ENCODE measurements around the gene HGF. TPM values are rescaled to one million over a fixed set of nuclear protein-coding genes. Genes with fewer than 3 reads are reported as not detected.

Gene HGF
- total RNA-seq, 1 experiment from 2014 or later: 1.1 TPM

GRCh38 chr7:81684514-81685269 lies 85.2 kb downstream of the HGF start:
- DNase-seq (ENCODE audit: low read depth): peak; percentile 100

DNA sequence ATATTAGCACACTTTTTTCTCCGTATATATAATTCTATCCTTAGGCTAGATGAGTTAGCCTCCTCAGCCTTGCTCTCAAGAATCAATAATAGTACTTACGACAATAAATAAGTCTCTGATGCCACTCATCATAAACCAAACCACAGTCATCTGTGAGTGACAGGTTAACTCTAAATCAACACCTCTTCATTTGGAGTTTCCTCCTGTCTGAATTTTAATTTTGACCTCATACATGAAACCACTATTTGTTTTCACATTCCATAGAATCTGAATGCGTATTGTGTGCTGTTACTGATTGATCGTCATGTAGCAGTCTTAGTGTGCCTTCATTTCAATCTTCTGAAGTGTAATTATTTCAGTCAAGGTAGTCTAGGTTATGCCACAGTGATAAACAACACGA lies 85.8 kb downstream of the HGF start:
- DNase-seq (ENCODE audit: low read depth): no peak

GRCh38 chr7:81682873-81683272 lies 87.0 kb downstream of the HGF start:
- DNase-seq (ENCODE audit: low read depth): no peak

DNA sequence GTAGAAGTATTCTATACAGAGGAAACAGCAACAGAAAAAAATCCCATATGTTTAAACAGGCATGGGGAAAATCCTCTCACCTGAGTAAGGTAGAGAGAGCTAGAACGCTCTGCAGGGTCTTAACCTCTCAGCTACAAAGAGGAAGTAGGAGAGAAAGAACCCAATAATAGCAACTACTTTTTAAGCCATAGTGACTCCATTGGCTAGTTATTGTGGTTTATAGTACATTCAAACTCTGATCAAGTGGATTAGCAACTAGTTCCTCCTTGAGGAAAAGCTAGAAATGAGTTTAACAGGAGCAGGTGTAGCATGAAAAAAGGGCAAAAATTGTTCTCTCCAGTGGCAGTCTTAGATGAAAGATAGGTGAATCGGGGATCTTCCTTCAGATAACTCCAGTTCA lies 89.7 kb downstream of the HGF start:
- DNase-seq (ENCODE audit: low read depth): no peak

- DNase-seq (ENCODE audit: low read depth): peak; percentile 83
These were observed 93.0 kb downstream of the HGF start for GRCh38 chr7:81676813-81677212.

DNA sequence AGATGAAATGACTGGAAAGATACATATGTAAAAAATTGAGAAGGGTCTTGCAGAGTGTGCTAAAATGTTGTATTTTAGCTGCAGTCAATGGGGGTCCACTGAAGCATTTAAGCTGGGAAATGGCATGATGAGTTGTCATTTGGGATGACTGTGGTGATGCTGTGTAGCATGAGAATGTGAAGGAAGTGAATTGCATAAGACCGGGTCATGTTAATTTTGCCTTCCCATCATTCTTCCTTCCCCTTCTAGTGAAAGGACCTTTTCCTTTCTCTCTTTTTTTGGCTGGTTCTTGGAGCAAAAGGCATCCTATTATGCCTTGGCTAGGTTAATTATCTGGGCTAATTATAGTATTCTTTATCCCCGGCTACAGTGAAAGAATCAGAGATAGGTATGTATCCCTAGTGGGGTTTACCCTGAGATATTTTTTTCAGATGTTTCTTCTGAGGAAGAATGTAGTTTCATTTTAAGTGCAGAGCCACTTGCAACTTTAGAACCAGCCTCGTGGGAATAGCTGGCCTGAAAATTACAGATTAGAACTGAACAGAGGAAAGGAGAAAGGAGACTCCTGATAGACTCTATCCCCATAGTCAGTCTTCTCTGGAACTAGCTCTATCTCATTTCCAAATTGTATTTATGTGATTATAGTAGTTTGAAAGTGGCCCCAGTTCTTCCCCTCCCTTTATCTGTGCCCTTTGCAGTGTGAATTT lies 93.6 kb downstream of the HGF start:
- no peak for DNase-seq (ENCODE audit: low read depth)

GRCh38 chr7:81674431-81674830 lies 95.4 kb downstream of the HGF start:
- no peak for DNase-seq (ENCODE audit: low read depth)

DNA sequence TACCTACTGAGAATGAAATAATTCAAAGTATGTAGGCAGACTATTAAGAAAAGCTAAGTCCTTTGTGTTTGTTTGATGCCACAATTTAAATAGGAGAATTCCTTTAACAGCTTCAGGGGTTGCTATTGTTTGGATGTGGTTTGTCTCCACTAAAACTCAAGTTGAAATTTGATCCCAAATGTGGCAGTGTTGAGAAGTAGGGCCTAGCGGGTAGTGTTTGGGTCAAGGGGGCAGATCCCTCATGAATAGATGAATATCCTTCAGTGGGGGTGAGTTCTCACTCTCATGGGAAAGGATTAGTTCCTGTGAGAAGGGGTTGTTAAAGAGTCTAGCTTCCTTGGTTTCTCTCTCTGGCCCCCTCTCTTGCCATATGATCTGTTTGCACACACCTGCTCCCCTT lies 97.0 kb downstream of the HGF start:
- peak; percentile 62 for DNase-seq (ENCODE audit: low read depth)

DNA sequence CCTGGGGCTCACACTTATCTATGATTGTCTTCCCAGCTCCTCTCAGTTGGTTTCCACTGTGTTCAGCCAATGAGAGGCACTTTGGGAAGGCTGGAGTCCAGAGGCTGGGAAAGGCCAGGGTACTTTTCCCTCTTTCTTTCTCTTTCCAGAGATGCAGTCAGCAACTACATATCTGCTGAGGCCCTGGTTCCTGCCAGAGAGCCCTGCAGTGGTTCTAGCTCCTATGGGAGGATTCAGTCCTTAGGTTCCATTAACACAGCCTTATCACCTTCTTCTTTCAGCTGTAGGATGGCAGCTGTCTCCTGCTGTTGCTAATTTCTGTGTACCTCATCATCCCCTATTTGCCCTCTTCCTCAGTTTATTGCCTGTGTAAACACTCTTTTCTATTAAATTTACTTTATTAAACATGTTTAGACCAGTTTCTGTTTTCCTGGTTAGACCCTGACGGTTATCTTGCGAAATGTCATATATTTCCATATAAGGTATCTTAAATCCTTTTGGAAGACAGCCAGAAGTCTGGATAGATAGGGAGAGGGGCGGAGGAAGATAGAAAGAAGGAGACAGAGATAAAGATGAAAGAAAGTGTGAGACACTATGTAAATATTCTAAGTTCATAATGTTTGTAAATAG lies 100.3 kb downstream of the HGF start:
- DNase-seq (ENCODE audit: low read depth): no peak

GRCh38 chr7:81666209-81666608 lies 103.6 kb downstream of the HGF start:
- DNase-seq (ENCODE audit: low read depth): no peak

GRCh38 chr7:81665236-81665635 lies 104.6 kb downstream of the HGF start:
- no peak for DNase-seq (ENCODE audit: low read depth)

DNA sequence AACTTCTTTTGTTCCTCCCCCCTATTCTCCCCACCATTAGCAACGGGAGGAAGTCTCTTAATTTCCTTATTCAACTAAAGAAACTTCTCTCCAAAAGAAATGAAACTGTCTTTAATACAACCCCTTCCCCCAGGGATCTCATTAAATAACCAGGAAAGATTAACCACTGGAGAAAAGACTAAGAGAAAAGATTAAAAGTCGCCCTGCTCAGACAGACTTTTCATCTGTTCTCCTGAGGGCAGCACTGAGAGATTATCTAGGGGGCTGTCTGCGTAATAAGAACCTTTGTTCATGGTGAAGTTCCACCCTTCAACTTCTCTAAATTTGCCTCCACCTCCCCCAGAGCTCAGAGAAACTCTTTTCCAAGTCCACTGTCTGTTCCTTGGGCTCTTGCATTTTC lies 105.5 kb downstream of the HGF start:
- no peak for DNase-seq (ENCODE audit: low read depth)

GRCh38 chr7:81662531-81662930 lies 107.3 kb downstream of the HGF start:
- DNase-seq (ENCODE audit: low read depth): no peak

GRCh38 chr7:81659697-81660395 lies 110.0 kb downstream of the HGF start:
- no peak for DNase-seq (ENCODE audit: low read depth)

DNA sequence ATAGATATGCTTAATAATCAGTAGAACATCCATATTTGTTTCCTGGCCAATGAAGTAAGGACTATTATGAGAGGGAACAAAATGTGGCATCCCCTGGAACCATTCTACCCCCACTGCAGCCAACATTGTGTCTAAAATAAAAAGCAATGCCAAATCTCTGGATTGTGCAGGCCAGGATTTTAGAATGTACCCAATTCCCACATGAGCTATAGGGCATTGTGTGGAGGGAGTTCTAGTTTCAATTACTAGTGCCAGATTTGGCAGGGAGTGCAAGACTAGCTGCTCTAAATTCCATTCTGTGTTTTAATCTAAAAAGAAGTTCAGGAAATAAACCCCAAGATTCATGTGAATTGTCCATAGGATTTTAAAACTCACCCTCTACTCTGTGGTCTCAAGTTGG lies 112.3 kb downstream of the HGF start:
- DNase-seq (ENCODE audit: low read depth): no peak

DNA sequence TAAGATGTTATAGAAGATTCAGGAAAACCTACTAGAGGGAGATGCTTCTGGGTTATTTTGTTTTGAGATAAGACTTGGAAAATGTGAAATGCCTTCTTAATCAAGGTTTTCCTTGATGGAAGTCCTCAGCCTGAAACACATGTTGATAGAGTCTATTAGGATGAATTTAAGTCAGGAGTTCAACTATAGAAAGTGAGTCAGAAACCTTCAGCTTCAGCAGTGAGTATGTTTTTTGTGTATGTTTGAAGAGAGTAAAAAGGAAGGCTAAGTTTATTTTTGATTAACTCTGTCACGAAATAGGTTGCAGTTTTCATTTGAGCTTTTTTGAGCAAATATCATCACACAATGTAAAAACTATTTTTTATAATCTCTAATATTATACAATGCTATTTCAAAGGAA lies 114.6 kb downstream of the HGF start:
- no peak for DNase-seq (ENCODE audit: low read depth)

DNA sequence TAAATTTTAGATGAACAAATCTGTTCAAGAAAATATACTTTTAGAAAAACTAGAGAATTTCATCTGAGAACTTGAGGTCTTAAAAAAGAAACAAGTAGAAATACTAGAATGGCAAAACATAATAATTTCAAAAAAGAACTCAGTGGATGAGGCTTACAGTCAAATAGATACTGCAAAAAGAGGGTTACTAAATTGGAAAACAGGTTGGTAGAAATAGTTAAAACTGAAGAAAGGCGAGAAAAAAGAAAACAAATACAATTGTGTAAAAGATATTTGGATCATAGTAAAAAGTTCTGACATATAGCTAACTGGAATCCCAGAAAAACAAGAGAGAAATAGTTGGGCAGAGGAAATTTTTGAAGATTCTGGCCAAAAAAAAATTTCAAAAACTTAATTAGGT lies 117.6 kb downstream of the HGF start:
- DNase-seq (ENCODE audit: low read depth): no peak

All from M059J (cell line).